Mesendoderm (in vitro differentiated cells): Measurements from ENCODE around the gene ZNF501.

Experiments
- DNase-seq: peaks from one replicate; pipeline ENCODE4 v3.0.0; 2013
- H2AK5ac ChIP-seq: 2 replicates; pipeline ENCODE4 v1.6.1; 2013; ENCODE audit warnings: low read length, inconsistent platforms
- H2BK120ac ChIP-seq: 2 replicates; pipeline ENCODE4 v1.6.1; 2013; ENCODE audit warnings: low read depth, mild to moderate bottlenecking, low read length, moderate library complexity, mixed read lengths
- H2BK15ac ChIP-seq: replicated peaks from 2 replicates; pipeline ENCODE4 v1.6.1; 2013; ENCODE audit warnings: low read depth, mild to moderate bottlenecking, moderate library complexity
- H2BK5ac ChIP-seq: 2 replicates; pipeline ENCODE4 v1.6.1; 2013; ENCODE audit warnings: low read length, inconsistent platforms
- H3K18ac ChIP-seq: 2 replicates; pipeline ENCODE4 v1.6.1; 2013; ENCODE audit warnings: mild to moderate bottlenecking, low read length, mixed read lengths
- H3K23ac ChIP-seq: one replicate; pipeline ENCODE4 v1.6.1; 2013; ENCODE audit warnings: low read length
- H3K27ac ChIP-seq: 2 replicates; pipeline ENCODE4 v1.5.1; 2013; ENCODE audit warnings: low read depth, mild to moderate bottlenecking, inconsistent platforms, low read length, moderate library complexity
- H3K27me3 ChIP-seq: 2 replicates; pipeline ENCODE4 v1.6.1; 2013; ENCODE audit warnings: low read length, control low read depth, mild to moderate bottlenecking, inconsistent platforms; ENCODE audit not compliant: insufficient read depth, poor library complexity
- H3K36me3 ChIP-seq: 2 replicates; pipeline ENCODE4 v1.6.1; 2013; ENCODE audit warnings: low read length, inconsistent platforms; ENCODE audit not compliant: control insufficient read depth, insufficient read depth
- H3K4ac ChIP-seq: one replicate; pipeline ENCODE4 v1.6.1; 2013; ENCODE audit warnings: low read depth, mild to moderate bottlenecking, low read length, moderate library complexity
- H3K4me1 ChIP-seq: 2 replicates; pipeline ENCODE4 v1.6.1; 2013; ENCODE audit warnings: low read depth, low read length, inconsistent platforms; ENCODE audit not compliant: control insufficient read depth
- H3K4me2 ChIP-seq: 2 replicates; pipeline ENCODE4 v1.6.1; 2013; ENCODE audit warnings: low read length
- H3K4me3 ChIP-seq: 2 replicates; pipeline ENCODE4 v1.5.1; 2013; ENCODE audit warnings: mild to moderate bottlenecking, low read length
- H3K56ac ChIP-seq: one replicate; pipeline ENCODE4 v1.6.1; 2013; ENCODE audit warnings: low read length
- H3K79me1 ChIP-seq: 2 replicates; pipeline ENCODE4 v1.6.1; 2013; ENCODE audit warnings: low read length, inconsistent platforms
- H3K79me2 ChIP-seq: 2 replicates; pipeline ENCODE4 v1.6.1; 2013; ENCODE audit warnings: mild to moderate bottlenecking, low read length; ENCODE audit not compliant: control insufficient read depth, insufficient read depth
- H3K9ac ChIP-seq: 2 replicates; pipeline ENCODE4 v1.6.1; 2013; ENCODE audit warnings: low read length, inconsistent platforms
- H4K5ac ChIP-seq: one replicate; pipeline ENCODE4 v1.6.1; 2013; ENCODE audit warnings: low read length
- H4K8ac ChIP-seq: one replicate; pipeline ENCODE4 v1.6.1; 2013; ENCODE audit warnings: low read depth, mild to moderate bottlenecking, control low read depth, low read length, moderate library complexity
- WGBS: extraction: QIAGEN DNeasy Blood & Tissue Kit; methylation state at CpG from one replicate; pipeline ENCODE4 v1.1.7; 2013; ENCODE audit warnings: low lambda C conversion rate, missing lambda C conversion rate; ENCODE audit not compliant: insufficient coverage; ENCODE audit errors: extremely low coverage; 5-methylcytosine and 5-hydroxymethylcytosine counted together

Gene ZNF501

DNA sequence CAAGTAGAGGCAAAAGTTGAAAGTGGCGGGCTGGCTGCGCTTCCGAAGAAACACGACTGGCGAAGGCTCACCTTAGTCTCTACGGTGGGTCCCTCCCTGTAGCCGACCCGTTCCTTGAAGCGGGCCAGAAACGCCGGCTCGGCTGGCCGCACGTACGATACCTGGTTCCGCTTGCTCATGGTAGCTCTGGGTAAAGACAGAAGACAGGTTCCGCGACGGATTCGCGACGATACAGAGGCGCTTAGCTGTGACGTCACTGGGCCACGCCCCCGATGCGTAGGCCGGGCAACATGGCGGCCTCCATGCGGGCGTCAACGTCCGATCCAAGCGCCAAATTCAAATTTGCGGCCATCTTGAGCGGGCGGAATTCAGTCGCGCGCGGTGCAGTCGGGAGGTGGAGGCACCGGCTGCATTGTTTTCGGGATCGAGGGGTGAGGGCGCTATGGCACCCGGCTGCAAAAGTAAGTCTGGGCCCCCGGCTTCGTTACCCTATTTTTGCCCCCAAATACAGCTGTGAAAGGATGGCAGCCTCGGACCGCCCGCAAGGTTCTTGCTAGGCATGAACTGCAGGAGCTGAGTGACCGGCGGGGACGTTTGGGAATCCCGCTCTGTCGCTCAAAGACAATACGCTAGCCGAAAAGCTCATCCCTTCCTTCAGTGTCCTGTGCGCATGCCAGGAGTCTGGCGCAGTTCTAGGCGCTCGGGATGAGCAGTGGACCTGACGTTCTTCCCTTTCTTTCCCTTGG, 32.2 kb downstream of the ZNF501 start, which contains the start of the genes KIAA1143 and KIF15:
TSS of gene KIAA1143 (minus strand) at position 196 of the 746 bp plus-strand sequence. CDS start at position 179, 17 bp downstream.
TSS of gene KIF15 (plus strand) at position 371 of the 746 bp plus-strand sequence. CDS start at position 443, 72 bp downstream.
- Histone ChIP-seq H3K18ac (peak within 1 kb of the TSS; percentile 8), H2BK15ac (no peak within 1 kb of the TSS), H2BK120ac (peak within 1 kb of the TSS; percentile 15), H3K4me2 (peak within 1 kb of the TSS; percentile 90), H2BK5ac (peak within 1 kb of the TSS; percentile 62), H3K79me1 (peaks cover 21% of the 10 kb centered on the region), H3K4me1 (no peaks in the 10 kb centered on the region), H4K5ac (no peak within 1 kb of the TSS), H3K27ac (peak within 1 kb of the TSS; percentile 25), H3K27me3 (peaks cover 2% of the 10 kb centered on the region), H3K79me2 (peaks cover 36% of the 10 kb centered on the region), H2AK5ac (no peak within 1 kb of the TSS), H3K4ac (no peak within 1 kb of the TSS), H3K36me3 (peaks cover 4% of the 10 kb centered on the region), H3K9ac (peak within 1 kb of the TSS; percentile 89), H3K4me3 (peak within 1 kb of the TSS; percentile 96), H3K56ac (peak within 1 kb of the TSS; percentile 91), H3K23ac (peak within 1 kb of the TSS; percentile 9), H4K8ac (peak within 1 kb of the TSS; percentile 58)
- DNase-seq: peak; percentile 98
- WGBS: no CpG with 5 or more reads among the region's 64 CpGs

DNA sequence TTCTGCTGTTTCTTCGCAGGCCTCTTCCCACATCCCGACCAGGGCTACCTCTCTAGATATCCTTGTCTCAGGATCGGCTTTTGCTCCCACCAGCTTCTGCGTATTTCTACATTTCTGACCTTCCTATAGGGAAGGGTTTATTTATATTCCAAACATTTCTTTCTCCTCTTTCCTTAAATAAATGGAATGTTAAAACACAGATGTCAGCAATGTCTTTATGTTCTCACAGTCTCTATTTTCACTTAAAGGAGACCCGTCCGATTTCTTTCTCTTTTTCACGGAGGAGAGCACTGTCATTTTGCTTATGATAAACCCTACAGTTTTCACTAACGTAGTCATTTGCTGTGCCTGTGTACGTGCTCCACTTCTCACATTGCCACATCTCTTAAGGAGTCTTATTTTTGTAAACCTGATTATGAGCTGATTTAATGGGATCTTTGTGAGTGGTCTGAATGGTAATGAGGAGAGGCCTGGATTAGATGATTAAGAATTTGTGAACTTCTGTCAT, 32.8 kb downstream of the ZNF501 start:
- Histone ChIP-seq H3K9ac (peak overlapping the region; percentile 80), H3K36me3 (peaks cover 4% of the 10 kb centered on the region), H3K79me2 (peaks cover 35% of the 10 kb centered on the region), H2BK5ac (no peak overlapping the region), H3K23ac (no peak overlapping the region), H3K79me1 (peaks cover 17% of the 10 kb centered on the region), H3K4me2 (peak overlapping the region; percentile 83), H3K4ac (no peak overlapping the region), H3K18ac (peak overlapping the region; percentile 8), H3K4me3 (peak overlapping the region; percentile 52), H3K27ac (peak overlapping the region; percentile 25), H2BK120ac (no peak overlapping the region), H2AK5ac (no peak overlapping the region), H2BK15ac (no peak overlapping the region), H4K8ac (no peak overlapping the region), H3K4me1 (no peaks in the 10 kb centered on the region), H3K27me3 (peaks cover 2% of the 10 kb centered on the region), H4K5ac (no peak overlapping the region), H3K56ac (peak overlapping the region; percentile 91)
- no peak for DNase-seq
- no CpG with 5 or more reads among the region's 9 CpGs for WGBS

- Histone ChIP-seq H3K79me1 (peaks cover 15% of the 10 kb centered on the region), H3K27ac (no peak overlapping the region), H3K36me3 (peaks cover 4% of the 10 kb centered on the region), H3K9ac (peak overlapping the region; percentile 80), H2AK5ac (no peak overlapping the region), H3K79me2 (peaks cover 33% of the 10 kb centered on the region), H3K4ac (peak overlapping the region; percentile 27), H2BK120ac (no peak overlapping the region), H2BK15ac (no peak overlapping the region), H3K27me3 (peaks cover 2% of the 10 kb centered on the region), H3K4me3 (peak overlapping the region; percentile 52), H3K56ac (peak overlapping the region; percentile 91), H3K23ac (no peak overlapping the region), H4K8ac (no peak overlapping the region), H4K5ac (no peak overlapping the region), H2BK5ac (no peak overlapping the region), H3K18ac (no peak overlapping the region), H3K4me1 (no peaks in the 10 kb centered on the region), H3K4me2 (peak overlapping the region; percentile 83)
- WGBS: no CpG with 5 or more reads among the region's 5 CpGs
- no peak for DNase-seq
These were observed 33.3 kb downstream of the ZNF501 start for GRCh38 chr3:44762690-44763089.

DNA sequence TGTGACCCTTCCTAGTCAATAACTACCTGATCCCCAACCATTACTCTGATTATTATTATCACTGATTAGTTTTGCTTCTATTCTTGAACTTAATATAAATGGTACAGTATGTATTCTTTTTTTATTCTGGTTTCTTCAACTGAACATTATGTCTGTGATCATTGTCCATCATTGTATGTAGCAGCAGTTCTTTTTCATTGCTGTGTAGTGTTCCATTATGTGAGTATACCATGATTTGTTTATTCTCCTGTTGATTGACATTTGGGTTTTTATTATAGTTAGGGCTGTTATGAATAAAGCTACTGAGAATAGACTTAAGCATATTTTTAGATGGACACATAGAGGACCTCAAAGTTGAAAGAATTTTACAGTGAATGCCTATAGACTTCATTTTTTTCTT, 34.8 kb downstream of the ZNF501 start:
- no peak overlapping the region for H3K4me3 ChIP-seq
- peaks cover 14% of the 10 kb centered on the region for H3K79me1 ChIP-seq
- H2BK15ac ChIP-seq: no peak overlapping the region
- no peak overlapping the region for H3K18ac ChIP-seq
- H3K27ac ChIP-seq: no peak overlapping the region
- peaks cover 6% of the 10 kb centered on the region for H3K36me3 ChIP-seq
- no peak overlapping the region for H4K8ac ChIP-seq
- peaks cover 30% of the 10 kb centered on the region for H3K79me2 ChIP-seq
- no peak for DNase-seq
- no peak overlapping the region for H3K56ac ChIP-seq
- H4K5ac ChIP-seq: no peak overlapping the region
- H2AK5ac ChIP-seq: no peak overlapping the region
- H3K27me3 ChIP-seq: peaks cover 2% of the 10 kb centered on the region
- H2BK5ac ChIP-seq: no peak overlapping the region
- H3K23ac ChIP-seq: no peak overlapping the region
- no peaks in the 10 kb centered on the region for H3K4me1 ChIP-seq
- no peak overlapping the region for H3K4me2 ChIP-seq
- H3K9ac ChIP-seq: no peak overlapping the region
- H3K4ac ChIP-seq: no peak overlapping the region
- no peak overlapping the region for H2BK120ac ChIP-seq

- Histone ChIP-seq H3K79me2 (peaks cover 6% of the 10 kb centered on the region), H3K79me1 (peaks cover 13% of the 10 kb centered on the region), H4K5ac (no peak overlapping the region), H3K27me3 (peaks cover 2% of the 10 kb centered on the region), H3K4me2 (no peak overlapping the region), H3K4me3 (no peak overlapping the region), H3K27ac (no peak overlapping the region), H3K4ac (no peak overlapping the region), H3K9ac (no peak overlapping the region), H4K8ac (no peak overlapping the region), H2BK120ac (no peak overlapping the region), H2AK5ac (no peak overlapping the region), H3K23ac (no peak overlapping the region), H3K18ac (no peak overlapping the region), H2BK15ac (no peak overlapping the region), H2BK5ac (no peak overlapping the region), H3K36me3 (peaks cover 2% of the 10 kb centered on the region), H3K4me1 (no peaks in the 10 kb centered on the region), H3K56ac (no peak overlapping the region)
- DNase-seq: no peak
- WGBS: no CpG with 5 or more reads among the region's 1 CpG
These were observed 42.1 kb downstream of the ZNF501 start for GRCh38 chr3:44771424-44772098.
